ENCODE data around the gene BCL3.
A peak's percentile ranks its signal among the peaks of the same experiment; 100 is the strongest.
"Not testable (repeated sequence)": the region's sequence is repeated elsewhere in the genome, so short reads cannot be mapped to it uniquely, and the experiment has no call there.

Gene BCL3

DNA sequence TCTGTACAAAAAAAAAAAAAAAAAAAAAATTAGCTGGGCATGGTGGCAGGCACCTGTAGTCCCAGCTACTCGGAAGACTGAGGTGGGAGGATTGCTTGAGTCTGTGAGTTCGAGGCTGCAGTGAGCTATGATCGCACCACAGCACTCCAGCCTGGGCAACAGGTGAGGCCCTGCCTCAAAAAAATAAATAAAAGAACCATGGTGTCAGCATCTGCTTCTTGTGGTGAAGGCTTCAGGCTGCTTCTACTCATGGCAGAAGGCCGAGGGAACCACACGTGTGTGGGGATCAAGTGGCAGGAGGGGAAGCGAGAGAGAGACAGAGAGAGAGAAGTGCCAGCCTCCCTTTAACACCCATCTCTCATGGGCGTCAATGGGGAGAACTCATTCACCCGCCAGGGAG, 13.5 kb downstream of the BCL3 start:
- no peak for DNase-seq

DNA sequence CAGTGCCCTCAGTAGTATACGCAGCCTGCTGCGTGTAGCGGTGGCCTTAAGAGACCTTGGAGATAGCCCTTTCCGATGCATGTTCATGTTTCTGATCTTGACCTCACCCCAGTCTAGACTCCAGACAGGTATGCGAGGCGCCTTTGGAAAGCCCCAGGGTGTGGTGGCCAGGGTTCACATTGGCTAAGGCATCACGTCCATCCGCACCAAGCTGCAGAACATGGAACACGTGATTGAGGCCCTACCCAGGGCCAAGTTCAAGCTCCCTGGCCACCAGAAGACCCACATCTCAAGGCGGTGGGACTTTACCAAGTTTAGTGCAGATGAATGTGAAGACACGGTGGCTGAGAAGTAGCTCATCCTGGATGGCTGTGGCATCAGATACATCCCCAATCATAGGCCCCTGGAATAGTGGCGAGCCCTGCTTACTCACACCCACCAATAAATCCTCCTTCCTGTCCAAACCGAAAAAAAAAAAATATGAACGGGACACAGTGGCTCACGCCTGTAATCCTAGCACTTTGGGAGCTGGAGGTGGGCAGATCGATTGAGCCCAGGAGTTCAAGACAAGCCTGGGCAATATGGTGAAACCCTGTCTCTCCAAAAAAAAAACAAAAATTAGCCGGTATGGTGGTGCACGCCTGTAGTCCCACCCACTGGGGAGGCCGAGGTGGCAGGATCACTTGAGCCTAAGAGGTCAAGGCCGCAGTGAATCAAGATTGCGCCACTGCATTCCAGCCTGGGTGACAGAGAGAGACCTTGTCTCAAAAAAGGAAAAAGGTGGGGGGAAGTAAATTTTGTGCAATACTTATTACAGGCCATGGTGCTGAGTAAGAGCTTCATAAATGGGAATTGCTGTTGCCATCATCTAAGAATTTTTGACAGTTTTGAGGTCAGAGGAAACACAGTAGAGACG, 16.8 kb downstream of the BCL3 start:
- DNase-seq = no peak

DNA sequence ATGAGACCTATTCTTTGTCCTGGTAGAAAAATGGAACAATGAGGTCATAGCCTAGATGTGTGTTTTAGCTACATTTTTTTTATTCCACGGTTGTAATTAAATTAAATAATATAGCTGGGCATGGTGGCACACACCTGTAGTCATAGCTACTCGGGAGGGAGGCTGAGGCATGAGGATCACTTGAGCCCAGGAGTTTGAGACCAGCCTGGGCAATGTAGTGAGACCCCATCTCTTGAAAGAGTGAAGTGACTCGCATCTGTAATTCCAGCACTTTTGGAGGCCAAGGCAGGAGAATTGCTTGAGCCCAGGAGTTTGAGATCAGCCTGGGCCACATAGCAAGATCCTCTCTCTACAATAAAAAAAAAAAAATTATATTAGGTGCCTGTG, 17.4 kb downstream of the BCL3 start:
- no peak for DNase-seq

DNA sequence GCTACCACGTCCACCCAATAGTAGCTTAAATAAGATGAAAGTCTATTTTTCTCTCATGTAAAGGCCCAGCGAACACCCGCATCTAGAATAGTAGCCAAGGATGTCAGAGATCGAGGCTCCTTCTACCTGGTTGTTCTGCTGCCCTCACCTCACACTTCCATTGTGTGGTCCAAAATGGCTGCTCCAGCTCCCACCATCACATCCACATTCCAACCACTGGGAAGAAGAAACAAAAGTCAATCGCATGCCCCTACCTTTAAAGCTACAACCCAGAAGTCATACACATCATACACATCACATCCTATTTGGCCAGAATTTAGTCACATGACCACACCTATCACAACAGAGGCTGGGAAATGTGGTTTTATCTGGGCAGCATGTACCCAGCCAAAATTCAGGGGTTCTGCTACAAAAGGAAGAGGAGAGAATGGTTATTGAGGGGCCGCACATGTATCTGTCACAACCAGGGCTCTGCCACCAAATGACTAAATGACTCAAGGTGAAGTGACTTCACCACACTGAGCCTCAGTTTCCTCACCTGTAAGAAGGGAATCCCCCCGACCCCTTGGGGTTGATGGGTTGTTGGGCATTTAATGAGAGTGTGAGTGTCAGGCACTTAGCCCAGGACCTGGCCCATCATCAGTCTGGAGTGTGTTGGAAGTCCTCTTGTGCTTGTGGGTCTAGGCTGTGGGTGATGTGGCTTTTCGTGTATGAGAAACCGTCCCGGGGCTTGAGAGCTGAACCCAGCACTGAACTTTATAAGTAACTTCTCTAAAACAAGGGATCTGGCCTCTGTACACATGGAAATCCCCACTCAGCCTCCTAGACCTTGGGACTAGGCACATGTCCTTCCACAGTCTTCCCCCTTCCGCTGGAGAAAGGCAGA, 19.0 kb downstream of the BCL3 start:
- DNase-seq = no peak

DNA sequence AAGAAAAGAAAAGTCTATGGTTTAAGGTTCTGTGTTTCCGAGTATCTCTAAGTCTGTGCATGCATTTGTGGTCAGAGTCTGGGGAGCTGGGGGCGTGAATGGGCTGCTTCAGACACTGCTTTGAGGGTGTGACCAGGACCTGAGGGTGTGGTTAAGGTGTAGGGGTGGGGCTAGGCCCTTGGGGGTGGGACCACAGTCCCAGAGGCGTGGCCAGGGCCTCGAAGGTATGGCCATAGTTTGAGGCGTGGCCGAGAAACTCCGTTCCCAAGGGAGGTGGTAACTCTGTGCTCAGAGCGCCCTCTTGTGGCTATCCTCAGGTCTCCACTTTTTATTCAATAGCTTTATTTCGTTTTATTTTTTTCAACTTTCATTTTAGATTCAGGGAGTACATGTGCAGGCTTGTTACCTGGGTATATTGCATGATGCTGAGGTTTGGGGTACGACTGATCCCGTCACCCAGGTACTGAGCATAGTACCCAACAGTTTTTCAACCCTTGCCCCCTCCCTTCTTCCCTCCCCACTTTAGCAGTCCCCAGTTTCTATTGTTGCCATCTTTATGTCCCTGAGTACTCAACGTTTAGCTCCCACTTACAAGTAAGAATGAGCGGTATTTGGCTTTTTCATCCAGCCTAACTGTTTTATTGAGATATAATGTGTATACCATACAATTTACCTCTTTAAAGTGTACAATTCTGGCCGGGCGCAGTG, 22.2 kb downstream of the BCL3 start:
- DNase-seq = peak; percentile 27 to 50

DNA sequence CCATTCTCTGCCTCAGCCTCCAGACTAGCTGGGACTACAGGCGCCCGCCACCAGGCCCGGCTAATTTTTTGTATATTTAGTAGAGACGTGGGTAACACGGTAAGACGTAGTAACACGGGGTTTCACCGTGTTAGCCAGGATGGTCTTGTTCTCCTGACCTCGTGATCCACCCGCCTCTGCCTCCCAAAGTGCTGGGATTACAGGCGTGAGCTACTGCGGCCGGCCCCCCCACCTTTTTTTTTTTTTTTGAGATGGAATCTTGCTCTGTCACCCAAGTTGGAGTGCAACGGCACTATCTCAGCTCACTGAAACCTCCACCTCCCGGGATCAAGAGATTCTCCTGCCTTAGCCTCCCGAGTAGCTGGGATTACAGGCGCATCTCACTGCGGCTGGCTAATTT, 23.6 kb downstream of the BCL3 start:
- not testable (repeated sequence) for DNase-seq

DNA sequence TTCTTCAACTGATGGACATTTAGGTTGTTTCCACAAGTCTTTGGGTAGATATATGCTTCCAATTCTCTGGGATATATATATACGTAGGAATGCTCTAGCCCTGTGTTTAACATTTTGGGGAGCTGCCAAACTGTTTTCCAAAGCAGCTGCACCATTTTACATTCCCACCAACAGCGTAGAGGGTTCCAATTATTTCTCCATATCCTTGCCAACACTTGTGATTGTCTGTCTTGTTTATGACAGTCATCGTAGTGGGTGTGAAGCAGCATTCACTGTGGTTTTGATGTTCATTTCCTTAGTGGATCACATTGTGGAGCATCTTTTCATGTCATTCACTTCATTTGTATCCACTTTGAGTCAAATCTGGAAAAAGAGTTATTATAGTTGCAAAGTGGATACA, 24.5 kb downstream of the BCL3 start:
- DNase-seq = no peak

DNA sequence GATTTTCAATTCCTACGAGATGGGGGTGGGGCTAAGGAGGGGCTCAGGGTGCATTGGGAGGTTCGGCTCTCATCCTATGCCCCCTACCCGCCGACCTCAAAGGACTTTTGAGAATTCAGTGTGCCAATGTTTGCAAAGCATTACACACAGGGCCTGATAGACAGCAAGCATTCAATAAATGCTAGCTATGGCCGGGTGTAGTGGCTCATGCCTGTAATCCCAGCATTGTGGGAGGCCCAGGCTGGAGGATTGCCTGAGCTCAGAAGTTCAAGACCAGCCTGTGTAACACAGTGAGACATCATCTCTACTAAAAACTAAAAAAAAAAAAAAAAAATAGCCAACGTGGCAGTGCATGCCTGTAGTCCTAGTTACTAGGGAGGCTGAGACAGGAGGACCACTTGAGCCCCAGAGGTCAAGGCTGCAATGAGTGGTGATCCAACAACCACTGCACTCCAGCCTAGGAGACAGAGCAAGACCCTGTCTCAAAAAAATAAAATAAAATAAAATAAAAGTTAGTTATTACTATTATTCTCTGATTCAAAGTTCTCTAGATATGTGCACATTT, 27.2 kb downstream of the BCL3 start:
- DNase-seq = no peak

DNA sequence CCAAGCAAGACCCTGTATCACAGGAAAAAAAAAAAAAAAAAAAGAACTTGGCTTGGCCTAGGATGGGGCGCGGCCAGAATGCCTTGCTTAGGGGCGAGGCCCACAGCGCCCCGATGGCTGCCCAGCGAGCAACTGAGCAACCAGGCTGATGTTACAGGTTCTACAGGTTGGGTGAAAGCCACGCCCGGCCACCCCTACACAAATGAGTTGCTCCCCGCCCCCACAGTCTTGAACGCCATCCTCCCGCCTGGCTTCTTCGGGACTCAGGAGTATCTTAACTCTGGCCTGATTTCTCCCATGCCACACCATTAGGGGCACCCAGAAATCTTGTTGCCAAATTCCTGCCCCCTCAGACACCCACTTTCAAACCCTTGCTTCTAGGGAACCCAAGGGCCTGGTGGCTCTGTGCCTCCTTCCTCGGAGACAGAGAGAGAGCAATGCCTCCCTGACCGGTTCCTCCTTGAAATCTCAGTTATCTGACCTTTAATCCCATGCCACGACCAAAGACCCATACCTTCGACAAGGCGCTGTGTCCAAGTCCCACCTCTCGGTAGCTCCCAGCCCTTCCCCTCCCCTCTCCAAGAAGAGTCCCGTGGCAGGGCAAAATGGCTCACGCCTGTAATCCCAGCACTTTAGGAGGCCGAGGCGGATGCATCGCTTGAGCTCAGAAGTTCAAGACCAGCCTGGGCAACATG, 28.0 kb downstream of the BCL3 start:
- DNase-seq = no peak

DNA sequence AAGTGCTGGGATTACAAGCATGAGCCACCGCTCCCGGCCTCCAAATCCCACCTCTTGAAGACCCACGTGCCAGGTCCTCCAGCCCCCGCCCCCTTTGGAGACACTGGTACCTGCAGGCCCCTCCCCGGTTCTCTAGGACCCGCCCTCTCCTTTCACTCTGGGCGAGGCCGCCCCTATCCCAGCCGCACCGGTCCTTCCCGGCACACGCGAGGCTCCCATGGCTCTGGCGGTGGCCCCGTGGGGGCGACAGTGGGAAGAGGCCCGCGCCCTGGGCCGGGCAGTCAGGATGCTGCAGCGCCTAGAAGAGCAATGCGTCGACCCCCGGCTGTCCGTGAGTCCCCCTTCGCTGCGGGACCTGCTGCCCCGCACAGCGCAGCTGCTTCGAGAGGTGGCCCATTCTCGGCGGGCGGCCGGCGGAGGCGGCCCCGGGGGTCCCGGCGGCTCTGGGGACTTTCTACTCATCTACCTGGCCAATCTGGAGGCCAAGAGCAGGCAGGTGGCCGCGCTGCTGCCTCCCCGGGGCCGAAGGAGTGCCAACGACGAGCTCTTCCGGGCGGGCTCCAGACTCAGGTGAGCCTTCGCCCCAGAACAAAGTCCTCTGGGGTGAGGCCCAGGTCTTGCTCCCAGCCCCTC, 29.3 kb downstream of the BCL3 start, which contains the start of gene CBLC:
Gene CBLC (plus strand): TSS at position 176 of the 633 bp plus-strand sequence. CDS start 42 bp downstream, at position 218.
- DNase-seq = no peak

DNA sequence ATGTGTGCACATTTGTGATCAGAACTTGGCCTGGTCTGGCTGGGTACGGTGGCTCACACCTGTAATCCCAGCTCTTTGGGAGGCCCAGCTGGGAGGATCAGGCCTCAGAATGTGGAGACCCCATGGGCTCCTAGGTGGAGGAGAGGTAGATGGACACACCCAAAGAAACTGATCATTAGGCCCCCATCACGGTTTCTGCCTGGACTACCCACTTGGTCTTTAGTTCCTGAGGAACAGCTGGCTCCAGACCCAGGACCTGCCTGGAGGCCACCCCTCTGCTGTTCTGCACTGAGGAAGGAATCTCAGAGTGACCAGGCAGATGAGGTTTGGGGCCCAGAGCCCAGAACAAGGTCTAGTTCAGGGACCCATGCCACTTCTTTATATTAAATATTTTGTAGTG, 30.6 kb downstream of the BCL3 start:
- no peak for DNase-seq

DNA sequence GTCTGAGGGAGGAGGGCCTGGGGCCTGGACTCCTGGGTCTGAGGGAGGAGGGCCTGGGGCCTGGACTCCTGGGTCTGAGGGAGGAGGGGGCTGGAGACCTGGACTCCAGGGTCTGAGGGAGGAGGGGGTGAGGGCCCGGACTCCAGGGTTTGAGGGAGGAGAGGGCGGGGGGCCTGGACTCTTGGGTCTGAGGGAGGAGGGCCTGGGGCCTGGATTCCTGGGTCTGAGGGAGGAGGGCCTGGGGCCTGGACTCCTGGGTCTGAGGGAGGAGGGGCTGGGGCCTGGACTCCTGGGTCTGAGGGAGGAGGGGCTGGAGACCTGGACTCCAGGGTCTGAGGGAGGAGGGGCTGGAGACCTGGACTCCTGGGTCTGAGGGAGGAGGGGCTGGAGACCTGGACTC, 33.2 kb downstream of the BCL3 start:
- DNase-seq = not testable (repeated sequence)

DNA sequence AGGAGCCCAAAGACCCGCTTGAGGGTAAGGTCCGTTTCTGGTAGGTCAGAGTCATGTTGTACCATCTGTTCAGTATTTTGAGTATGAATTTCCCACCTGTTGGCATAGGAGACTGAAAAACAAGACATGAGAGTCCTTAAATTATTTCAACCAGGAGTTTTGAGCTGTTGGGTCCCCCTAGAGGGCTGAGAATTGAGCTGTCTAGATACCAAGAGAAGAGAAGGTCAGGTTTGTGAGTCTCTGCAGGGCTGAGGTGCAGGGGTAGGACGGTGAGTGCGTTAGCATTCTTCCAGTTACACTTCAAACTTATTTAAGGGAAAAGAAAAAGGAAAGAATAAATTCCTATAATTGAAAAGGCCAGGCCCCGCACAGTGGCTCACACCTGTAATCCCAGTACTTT, 34.2 kb downstream of the BCL3 start:
- DNase-seq = no peak

DNA sequence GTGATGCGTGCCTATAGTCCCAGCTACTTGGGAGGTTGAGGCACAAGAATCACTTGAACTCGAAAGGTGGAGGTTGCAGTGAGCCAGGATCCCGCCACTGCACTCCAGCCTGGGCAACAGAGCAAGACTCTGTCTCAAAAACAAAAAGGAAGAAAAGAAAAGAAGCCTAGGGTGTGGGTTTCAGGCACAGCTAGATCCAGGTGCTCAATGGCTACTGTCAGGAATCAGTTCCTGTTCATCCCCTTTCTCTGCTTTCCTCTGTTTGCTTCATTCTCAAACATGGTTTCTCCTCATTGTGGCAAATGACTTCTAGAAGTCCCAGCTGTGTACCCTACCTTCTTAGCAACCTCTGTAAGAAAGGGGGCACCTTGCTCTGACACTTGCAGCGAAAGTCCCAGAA, 35.0 kb downstream of the BCL3 start:
- no peak for DNase-seq

DNA sequence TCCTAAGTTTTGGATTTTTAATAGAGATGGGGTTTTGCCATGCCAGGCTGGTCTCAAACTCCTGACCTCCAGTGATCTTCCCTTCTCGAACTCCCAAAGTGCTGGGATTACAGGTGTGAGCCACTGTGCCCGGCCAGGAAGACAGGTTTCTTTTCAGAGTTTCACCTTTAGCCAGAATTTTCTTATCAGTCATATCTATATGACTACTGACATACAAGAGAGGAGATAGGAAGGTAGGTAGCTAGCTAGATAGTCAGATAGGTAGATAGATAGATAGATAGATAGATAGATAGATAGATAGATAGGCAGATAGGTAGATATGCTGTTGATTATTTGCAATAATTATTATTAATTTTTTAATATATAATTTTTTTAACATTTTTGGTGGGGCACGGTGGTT, 36.8 kb downstream of the BCL3 start:
- no peak for DNase-seq

DNA sequence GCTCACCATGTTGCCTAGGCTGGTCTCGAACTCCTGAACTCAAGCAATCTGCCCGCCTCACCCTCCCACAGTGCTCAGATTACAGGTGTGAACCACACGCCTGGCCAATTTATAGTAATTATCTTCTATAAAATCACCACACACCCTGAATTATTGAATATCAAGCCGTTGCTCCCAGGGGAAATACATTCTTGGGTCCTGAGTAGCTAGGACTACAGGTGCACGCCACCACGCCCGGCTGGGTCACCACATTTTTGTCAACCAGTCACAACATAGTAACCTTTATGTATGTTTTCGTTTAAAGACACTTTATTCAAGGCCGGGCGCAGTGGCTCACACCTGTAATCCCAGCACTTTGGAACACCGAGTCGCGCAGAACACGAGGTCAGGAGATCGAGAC, 37.5 kb downstream of the BCL3 start:
- no peak for DNase-seq

DNA sequence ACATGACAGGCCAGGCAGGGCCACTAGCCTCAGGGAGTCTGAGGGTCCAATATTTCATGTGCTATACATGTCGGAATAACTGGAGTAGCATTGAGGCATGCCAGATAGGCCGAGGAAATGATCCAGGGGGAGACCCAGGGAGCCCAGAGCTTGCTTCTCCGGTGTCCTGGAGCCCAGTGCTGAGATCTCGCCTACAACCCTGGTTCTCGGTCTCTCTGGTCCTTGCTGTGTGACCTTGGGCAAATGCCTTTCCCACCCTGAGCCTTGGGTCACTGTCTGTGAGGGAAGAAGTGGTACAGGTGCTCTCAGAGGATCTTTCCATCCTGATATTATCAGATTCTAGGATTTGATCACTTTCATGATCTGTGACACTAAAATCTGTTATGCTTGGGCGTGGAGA, 40.5 kb downstream of the BCL3 start:
- no peak for DNase-seq

DNA sequence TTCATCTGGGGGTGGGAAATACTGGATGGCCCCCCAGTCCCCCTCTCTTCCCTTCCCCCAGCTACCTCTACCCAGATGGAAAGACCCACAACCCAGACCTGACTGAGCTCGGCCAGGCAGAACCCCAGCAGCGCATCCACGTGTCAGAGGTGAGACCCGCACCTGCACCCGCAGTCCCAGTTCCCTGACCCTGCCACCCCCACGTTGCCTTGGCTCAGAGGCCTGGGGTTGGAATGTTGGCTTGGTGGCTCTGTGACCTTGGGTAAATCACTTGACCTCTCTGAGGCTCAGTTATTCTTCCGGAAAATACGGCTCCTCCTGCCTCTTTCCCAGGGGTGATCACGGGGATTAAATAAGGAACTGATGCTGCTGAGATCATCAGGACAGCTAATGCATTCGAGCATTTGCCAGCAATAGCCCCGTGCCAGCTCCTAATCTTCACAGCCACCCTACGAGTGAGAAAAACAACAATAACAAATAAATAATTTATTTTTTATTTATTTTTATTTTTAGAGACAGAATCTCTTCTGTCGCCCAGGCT, 41.5 kb downstream of the BCL3 start:
- DNase-seq = no peak

DNA sequence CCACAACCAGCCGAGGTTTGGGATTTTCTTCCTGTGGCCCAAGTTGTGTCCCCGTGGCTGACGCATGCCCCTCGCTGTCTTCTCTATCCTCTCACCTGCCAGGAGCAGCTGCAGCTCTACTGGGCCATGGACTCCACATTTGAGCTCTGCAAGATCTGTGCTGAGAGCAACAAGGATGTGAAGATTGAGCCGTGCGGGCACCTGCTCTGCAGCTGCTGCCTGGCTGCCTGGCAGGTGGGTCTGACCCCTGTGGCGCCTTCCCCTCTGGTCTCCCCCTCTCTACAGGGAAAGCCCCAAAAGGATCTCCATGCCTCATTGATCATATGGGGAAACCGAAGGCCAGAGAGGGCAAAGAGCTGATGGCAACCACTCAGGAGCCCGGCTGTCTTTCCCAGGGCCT, 43.8 kb downstream of the BCL3 start:
- no peak for DNase-seq

DNA sequence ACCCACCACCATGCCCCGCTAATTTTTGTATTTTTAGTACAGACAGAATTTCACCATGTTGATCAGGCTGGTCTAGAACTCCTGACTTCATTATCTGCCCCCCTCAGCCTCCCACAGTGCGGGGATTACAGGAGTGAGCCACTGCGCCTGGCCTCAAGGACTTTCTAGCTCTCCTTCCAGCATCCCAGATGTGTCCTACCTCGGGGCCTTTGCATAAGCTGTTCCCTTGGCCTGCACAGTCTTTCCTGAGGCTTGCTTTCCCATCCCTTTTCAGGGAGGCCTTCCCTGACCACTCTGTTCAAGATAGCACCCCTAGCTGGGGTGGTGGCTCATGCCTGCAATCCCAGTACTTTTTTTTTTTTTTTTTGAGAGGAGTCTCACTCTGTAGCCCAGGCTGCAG, 46.1 kb downstream of the BCL3 start:
- DNase-seq = no peak

DNA sequence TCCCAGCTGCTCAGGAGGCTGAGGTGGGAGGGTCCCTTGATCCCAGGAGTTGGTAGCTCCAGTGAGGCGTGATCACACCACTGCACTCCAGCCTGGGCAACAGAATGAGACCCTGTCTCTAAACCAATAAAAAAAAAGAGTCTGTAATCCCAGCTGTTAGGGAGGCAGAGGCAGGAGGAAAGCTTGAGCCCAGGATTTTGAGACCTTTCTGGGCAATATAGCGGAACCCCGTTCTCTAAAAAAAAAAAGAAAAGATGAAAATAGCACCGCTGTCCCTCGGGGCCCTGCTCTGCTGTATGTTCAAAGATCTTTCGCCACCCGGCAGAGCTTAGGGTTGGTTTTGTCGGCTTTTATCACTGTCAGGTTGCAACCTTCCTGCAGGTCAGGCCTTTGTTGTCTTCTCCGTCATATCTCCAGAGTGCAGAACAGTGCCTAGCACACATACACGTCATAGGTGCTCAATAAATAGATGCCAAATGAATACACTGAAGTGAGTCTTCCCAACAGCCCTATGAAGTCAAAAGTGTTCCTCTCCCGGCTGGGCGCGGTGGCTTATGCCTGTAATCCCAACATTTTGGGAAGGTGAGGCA, 47.0 kb downstream of the BCL3 start:
- no peak for DNase-seq
